RPMI8226 (cell line): Measurements from ENCODE around the gene POC1A.

Experiments used
- DNase-seq: peaks from one replicate; pipeline ENCODE4 v3.0.0-alpha.2; 2015

The POC1A gene

GRCh38 chr3:52126036-52126435 lies 28.2 kb downstream of the POC1A start:
- DNase-seq, result no peak

- no peak for DNase-seq
Observed at GRCh38 chr3:52124766-52125165, 29.5 kb downstream of the POC1A start.

DNA sequence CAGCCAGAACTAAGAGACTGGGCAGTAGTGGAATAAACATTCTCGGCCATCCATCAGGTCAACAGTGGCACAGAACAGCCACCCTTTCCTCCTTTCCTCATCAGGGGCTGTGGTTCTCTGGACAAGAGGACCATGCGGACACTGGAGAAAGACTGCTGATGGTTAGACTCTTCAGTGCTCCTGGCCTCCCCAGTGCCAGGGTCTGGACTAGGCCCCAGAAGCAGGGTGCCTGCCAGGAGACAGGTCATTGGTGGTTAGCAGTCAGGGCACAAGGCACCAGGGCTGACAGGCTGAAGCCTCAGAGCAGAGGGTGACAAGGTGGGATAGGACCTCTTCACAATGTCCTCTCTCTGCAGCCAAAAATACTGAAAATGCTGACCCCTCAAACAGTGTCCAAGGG lies 30.1 kb downstream of the POC1A start:
- no peak for DNase-seq

- peak; percentile 61 for DNase-seq
Observed at GRCh38 chr3:52123106-52123725, 31.0 kb downstream of the POC1A start.

GRCh38 chr3:52122491-52122890 lies 31.7 kb downstream of the POC1A start:
- no peak for DNase-seq

DNA sequence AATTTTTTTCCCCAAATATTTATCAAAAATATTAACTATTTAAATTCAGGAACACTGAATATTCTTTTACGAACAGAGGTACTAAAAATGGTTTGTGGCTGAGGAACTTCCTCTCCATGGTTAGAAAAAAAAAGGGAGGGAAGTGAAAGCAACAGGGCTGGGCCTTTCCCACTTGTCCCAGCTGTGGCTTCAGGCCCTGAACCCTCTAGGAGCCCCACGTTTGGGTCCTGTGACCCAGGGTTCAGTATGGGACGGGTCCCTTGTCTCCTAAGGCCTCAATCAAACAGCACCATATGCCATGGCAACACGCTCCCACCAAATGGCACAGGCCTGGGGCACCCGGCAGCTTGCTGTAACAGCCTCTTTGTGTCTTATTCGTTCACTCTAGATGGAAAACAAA lies 32.4 kb downstream of the POC1A start:
- no peak for DNase-seq

DNA sequence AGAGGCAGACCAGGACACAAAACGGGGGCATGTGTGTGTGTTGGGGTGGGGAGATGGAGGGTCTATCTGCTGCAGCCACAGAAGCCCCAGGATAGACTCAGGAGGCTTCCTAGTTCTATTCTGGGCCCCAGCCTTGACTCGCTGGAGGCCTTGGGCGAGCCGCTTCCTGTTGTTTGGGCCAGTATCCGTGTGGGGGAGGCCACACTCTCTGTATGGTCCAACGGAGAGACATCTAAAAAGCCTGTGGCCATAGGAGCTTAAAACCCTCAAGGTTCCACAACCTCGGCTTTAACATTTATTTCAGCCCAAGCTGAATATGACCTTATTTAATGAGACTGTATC lies 32.8 kb downstream of the POC1A start:
- DNase-seq, result no peak

- no peak for DNase-seq
Observed at GRCh38 chr3:52120556-52121463, 33.4 kb downstream of the POC1A start.

DNA sequence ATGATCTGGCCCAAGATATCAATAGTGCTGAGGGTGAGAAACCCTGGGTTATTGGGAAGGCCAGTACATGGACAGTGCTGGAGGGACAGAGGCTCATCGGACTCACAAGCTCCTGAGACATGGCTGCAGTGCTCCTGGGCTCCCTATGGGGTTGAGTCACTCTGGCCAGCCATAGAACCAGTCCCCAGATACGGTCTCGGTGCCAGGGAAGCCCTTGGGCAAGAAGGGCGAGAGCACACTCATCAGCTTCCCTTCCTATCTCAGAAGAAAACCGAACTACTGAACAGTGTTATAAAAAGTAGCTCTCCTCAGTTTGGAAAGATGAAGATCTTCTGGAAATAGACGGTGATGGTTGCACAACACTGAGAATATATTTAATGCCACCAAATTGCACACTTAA lies 34.4 kb downstream of the POC1A start:
- DNase-seq, result no peak

GRCh38 chr3:52119099-52119498 lies 35.1 kb downstream of the POC1A start:
- no peak for DNase-seq

- DNase-seq, result no peak
Observed at GRCh38 chr3:52118156-52118875, 35.9 kb downstream of the POC1A start.

DNA sequence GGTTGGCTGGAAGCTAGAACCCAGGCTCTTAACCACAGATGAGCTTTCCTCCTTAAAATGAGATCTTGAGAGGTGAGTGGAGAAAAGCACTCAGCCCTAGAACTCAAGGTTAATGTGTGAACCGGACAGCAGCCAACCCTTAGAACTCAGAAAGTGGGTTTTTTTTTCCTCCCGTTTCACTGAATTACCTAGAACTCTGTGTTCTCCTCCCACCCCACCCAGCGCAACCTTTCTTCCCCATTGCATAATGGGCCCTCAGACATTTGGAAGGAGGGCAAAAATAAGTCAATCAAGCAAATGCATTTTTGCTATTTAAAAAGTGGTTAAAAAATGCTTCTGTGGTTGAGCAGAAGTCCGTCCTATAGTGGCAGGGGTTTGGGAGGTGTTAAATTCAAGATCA lies 36.7 kb downstream of the POC1A start:
- DNase-seq, result no peak

DNA sequence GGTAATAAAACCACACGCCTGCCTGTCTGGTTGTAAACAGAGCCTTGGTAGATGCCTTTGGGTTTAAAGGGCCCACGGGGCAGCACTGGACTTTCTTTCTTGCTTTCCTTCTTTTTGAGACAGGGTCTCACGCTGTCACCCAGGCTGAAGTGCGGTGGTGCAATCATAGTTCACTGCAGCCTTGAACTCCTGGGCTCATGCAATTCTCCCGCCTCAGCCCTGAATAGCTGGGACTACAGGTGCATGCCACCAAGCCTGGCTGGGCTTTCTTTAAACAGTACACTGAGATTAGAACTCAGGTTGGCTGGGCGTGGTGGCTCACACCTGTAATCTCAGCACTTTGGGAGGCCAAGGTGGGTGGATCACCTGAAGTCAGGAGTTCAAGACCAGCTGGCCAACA lies 42.2 kb downstream of the POC1A start:
- no peak for DNase-seq

DNA sequence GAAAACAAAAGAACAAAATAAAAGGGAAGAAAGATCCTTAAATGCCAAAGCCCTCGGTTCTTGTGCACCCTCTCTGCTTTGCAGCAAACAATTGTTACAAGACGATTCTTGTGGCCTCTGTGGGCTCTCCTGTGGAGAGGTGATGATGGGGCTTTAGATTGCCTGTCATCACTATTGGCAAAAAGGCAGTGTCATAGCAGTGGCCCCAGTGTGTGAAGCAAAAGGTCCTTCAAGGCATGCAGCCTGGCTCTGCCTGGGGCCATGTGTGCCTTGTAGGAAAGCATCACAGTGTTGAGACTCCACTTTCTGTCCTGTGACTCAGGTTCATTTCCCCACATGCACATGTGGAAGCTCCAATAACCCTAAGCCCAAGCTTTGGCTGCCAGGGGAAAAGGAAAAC lies 43.7 kb downstream of the POC1A start:
- no peak for DNase-seq

DNA sequence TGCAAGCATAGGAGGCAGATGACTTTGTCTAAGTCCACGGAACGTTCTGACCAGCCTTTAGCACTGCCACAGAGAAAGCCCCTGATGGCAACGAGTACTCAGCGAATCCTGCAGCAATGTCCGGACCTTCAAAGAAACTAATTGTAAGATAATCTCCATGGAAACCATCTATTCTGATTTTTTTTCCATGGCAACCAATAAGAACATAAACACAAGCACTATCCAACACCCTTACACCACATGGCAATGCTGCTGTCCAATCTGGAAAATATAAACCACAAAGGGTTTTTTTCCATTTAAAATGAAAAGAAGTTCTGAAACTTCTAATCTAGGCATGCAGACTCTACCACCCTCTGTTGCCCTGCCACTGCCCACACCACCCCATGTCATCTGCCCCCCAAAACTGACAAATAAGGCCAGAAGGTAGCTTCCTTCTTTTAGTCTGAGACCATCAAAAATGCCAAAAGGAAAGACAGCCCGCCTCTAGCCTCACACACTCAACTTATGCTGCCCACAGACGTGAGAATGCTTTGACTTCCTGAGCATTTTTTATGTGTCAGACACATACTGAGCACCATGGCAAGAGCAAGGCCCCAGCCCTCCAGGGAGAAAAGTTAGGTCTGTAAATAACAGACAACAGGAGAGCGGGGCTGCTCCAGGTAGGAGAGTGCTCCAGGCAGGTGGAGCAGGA lies 44.5 kb downstream of the POC1A start:
- DNase-seq, result no peak

GRCh38 chr3:52108302-52109232 lies 45.7 kb downstream of the POC1A start:
- no peak for DNase-seq

DNA sequence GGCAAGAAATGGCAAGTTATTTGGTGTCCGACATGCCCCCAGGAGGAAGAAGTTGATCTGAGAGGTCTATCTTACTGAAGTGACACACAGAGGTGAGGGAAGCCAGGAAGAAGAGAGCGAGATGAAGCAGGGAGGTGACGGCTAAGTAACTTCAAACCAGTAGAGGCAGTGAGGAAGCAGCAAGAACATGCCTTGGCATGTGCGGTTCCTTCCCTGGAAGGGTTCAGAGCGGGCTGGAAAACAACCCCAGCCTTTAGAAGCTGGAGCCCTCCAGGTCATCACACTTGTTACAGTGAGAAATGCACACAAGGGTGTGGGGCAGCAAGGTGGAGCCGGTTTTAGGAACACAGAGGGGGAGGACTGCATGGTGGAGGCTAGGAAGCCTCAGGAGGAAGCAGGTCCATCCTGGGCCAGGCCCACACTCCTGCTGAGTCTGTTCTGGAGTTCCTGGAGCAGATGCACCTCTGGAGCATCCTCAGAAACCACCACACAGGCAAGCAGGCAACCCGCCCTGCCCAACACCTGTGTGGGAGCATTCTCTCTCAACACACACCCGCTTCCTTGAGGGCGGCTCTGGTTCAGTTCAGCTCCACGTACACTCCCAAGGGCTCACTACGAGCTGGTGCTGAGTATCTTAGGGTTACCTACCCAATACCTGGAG lies 47.1 kb downstream of the POC1A start:
- no peak for DNase-seq

DNA sequence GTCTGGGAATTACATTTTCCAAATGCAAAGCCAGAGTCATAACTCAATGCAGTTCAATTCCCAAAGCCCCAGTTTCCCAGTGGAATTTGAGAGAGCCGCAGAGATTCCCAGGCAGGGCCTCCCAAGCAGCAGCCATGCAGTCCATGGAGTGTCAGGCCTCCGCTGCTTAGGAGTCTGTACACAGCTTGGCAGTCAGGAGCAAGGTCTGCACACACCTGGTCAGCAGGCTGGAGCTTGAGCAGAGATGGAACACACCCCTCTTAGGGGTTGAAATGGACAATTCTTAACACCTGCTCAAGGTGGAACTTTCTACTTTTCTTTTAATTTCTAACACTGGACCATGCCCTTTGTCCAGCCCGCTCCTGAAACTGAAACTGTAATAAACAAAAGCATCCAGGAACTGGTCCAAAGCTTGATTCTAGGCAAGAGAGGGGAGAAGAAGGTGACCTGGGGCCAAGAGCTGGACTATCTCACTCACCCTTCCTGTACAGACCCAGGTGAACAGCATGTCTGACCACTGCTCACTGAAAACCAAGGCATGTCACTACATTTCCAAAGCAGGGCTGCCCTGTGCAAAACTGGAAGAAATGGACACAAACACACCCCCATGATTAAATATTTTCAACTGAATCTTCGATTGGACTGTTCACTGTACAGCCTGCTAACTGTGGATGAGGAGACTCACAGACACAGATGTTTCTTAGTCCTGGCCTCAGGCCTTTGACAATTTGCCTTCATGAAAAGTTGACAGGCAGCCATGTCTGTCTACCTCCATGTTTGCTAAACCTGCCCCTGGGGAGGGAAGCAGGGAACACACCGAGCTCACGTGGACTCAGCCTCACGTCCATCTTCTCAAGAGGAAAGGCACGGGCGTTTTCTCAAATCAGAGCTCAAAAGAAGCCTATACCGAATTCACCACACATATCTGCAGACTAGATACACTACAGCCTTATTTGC lies 49.3 kb downstream of the POC1A start:
- no peak for DNase-seq

DNA sequence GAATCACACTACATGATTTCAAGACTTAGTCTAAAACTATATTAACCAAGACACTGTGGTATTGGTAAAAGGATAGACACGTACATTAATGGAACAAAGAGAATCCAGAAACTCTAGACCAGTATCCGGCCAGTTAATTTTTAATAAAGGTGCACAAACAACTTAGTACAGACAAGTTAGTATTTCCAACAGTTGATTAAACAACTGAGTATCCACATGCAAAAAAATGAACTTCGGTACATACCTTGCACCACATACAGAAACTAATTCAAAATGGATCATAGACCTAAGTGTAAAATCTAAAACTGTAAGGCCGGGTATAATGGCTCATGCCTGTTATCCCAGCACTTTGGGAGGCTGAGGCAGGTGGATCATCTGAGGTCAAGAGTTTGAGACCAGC lies 51.3 kb downstream of the POC1A start:
- no peak for DNase-seq

DNA sequence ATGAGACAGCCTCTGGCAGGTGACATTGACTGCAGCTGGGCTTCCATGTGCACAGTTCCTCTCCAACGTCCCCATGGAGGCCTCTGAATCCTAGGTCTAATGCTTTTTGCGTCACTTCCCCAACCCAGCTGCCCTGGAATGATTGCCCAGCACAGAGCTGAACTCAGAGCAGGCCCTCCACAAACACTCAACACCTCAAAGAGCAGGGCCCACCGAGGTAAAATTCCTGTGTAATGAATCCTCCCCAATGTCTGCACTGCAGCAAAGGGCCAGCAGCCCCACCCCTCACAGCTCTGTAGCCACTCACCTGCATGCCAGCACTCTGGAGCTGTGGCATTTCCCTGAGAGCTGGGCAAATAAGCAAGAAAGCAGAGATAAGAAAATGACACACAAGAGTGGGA lies 55.2 kb downstream of the POC1A start:
- DNase-seq, result no peak
